ENCODE data around the gene ARF1. TPM values are rescaled to one million over a fixed set of nuclear protein-coding genes. Genes with fewer than 3 reads are reported as not detected.

Gene ARF1
- total RNA-seq, 6 donors from 2014 or later, result 157 to 487 (median 374) TPM

- no peaks in the 10 kb centered on the region for H3K9me3 ChIP-seq
- H3K4me3 ChIP-seq, result peak overlapping the region; percentile 20 to 53 (median 43)
- peak; percentile 98 for DNase-seq
- TF ChIP-seq, protein P1, sequence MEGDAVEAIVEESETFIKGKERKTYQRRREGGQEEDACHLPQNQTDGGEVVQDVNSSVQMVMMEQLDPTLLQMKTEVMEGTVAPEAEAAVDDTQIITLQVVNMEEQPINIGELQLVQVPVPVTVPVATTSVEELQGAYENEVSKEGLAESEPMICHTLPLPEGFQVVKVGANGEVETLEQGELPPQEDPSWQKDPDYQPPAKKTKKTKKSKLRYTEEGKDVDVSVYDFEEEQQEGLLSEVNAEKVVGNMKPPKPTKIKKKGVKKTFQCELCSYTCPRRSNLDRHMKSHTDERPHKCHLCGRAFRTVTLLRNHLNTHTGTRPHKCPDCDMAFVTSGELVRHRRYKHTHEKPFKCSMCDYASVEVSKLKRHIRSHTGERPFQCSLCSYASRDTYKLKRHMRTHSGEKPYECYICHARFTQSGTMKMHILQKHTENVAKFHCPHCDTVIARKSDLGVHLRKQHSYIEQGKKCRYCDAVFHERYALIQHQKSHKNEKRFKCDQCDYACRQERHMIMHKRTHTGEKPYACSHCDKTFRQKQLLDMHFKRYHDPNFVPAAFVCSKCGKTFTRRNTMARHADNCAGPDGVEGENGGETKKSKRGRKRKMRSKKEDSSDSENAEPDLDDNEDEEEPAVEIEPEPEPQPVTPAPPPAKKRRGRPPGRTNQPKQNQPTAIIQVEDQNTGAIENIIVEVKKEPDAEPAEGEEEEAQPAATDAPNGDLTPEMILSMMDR (IDR thresholded peaks at IDR 0.05), result no peak
- no peak for TF ChIP-seq EP300 (IDR thresholded peaks at IDR 0.05)
- no peak for TF ChIP-seq POLR2AphosphoS5 (IDR thresholded peaks at IDR 0.05)
- TF ChIP-seq POLR2A (IDR thresholded peaks at IDR 0.05), result peak in 2 of 4 donors; percentile 26 to 62
- peak; percentile 78 to 95 for ATAC-seq (ENCODE audit: low FRiP score in 2 of 2)
- H3K27ac ChIP-seq, result peak overlapping the region; percentile 32 to 77 (median 56)
- WGBS, 2 donors, result 6 to 7% methylated on average over 9 to 17 of the region's 33 CpGs
- H3K36me3 ChIP-seq, result no peaks in the 10 kb centered on the region
- H3K27me3 ChIP-seq, result peaks cover 4 to 30% (median 18%) of the 10 kb centered on the region in 4 donors
- peaks cover 7 to 23% (median 20%) of the 10 kb centered on the region in 4 donors for H3K4me1 ChIP-seq
These were observed 22.7 kb upstream of the ARF1 start for GRCh38 chr1:228059634-228060457.

- Histone ChIP-seq H3K4me3 (peak overlapping the region; percentile 20 to 53 (median 43)), H3K4me1 (peaks cover 7 to 23% (median 20%) of the 10 kb centered on the region in 4 donors), H3K36me3 (no peaks in the 10 kb centered on the region), H3K27me3 (peaks cover 4 to 34% (median 19%) of the 10 kb centered on the region in 4 donors), H3K9me3 (no peaks in the 10 kb centered on the region), H3K27ac (peak overlapping the region; percentile 32 to 77 (median 56))
- ATAC-seq (ENCODE audit: low FRiP score in 2 of 2) (peak; percentile 8 to 9), DNase-seq (peak; percentile 56 to 82)
- WGBS, 2 donors, result 24 to 29% methylated on average over 14 to 25 of the region's 34 CpGs
- TF ChIP-seq POLR2A (IDR thresholded peaks at IDR 0.05) (no peak), POLR2AphosphoS5 (IDR thresholded peaks at IDR 0.05) (no peak), EP300 (IDR thresholded peaks at IDR 0.05) (no peak)
- TF ChIP-seq, protein P1 (IDR thresholded peaks at IDR 0.05), result no peak
These were observed 21.9 kb upstream of the ARF1 start for GRCh38 chr1:228060458-228061190.

DNA sequence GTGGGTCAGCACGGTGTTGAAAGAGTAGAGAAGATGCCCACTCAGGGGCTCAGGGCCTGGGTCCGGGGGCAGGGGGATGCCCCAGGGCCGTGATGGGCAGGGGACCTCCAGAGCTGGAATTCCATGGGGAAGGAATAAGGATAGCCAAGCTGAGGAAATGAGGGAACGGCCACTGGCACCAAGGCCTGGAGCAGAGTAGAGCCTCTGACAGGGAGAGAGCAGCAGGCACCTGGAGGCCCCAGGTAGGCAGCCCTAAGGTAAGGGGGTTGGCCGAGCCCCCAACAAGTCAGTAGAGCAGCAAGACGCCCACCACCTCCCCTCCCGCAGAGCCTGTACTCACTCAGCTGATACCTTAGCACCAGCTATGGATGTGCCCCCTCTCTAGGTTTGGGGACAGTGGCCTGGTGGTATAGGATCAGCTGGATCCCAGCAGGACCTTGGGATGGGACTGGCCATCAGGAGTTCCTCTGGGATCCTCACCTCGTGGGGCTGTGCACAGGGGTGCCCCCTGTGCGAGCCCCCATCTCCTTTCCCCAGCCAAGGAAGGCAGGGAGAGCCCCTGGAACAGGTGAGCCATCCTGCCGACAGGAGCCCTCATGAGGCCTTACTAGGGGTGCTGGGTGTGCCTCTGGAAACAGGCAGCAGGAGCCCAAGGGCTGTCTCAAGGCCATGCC lies 21.0 kb upstream of the ARF1 start:
- peaks cover 4 to 37% (median 20%) of the 10 kb centered on the region in 4 donors for H3K27me3 ChIP-seq
- H3K4me3 ChIP-seq, result no peak overlapping the region
- peaks cover 7 to 23% (median 20%) of the 10 kb centered on the region in 4 donors for H3K4me1 ChIP-seq
- no peaks in the 10 kb centered on the region for H3K9me3 ChIP-seq
- H3K36me3 ChIP-seq, result no peaks in the 10 kb centered on the region
- H3K27ac ChIP-seq, result no peak overlapping the region
- peak in 1 of 2 donors; percentile 55 for DNase-seq
- 74 to 85% methylated on average over 6 to 9 of the region's 10 CpGs for WGBS, 2 donors
- no peak for TF ChIP-seq POLR2AphosphoS5 (IDR thresholded peaks at IDR 0.05)
- TF ChIP-seq POLR2A (IDR thresholded peaks at IDR 0.05), result no peak
- TF ChIP-seq, protein P1 (IDR thresholded peaks at IDR 0.05), result no peak
- TF ChIP-seq EP300 (IDR thresholded peaks at IDR 0.05), result no peak
- no peak for ATAC-seq (ENCODE audit: low FRiP score in 2 of 2)

GRCh38 chr1:228062085-228062791 lies 20.3 kb upstream of the ARF1 start:
- Histone ChIP-seq H3K4me3 (no peak overlapping the region), H3K27ac (no peak overlapping the region), H3K4me1 (peaks cover 7 to 23% (median 20%) of the 10 kb centered on the region in 4 donors), H3K9me3 (no peaks in the 10 kb centered on the region), H3K27me3 (peaks cover 4 to 42% (median 23%) of the 10 kb centered on the region in 4 donors), H3K36me3 (no peaks in the 10 kb centered on the region)
- WGBS, 2 donors, result 91 to 93% methylated on average over 4 to 9 of the region's 9 CpGs
- TF ChIP-seq EP300 (IDR thresholded peaks at IDR 0.05) (no peak), POLR2A (IDR thresholded peaks at IDR 0.05) (no peak), POLR2AphosphoS5 (IDR thresholded peaks at IDR 0.05) (no peak)
- TF ChIP-seq, protein P1 (IDR thresholded peaks at IDR 0.05), result no peak
- ATAC-seq (ENCODE audit: low FRiP score in 2 of 2) (no peak), DNase-seq (peak; percentile 16 to 44)
